Colonic mucosa (tissue), 4 donors: ENCODE measurements around the gene VWA1. TPM values are rescaled to one million over a fixed set of nuclear protein-coding genes. Genes with fewer than 3 reads are reported as not detected.
"Not testable (repeated sequence)": the region's sequence is repeated elsewhere in the genome, so short reads cannot be mapped to it uniquely, and the experiment has no call there.

Experiments
- DNase-seq: peaks from one replicate; pipeline ENCODE4 v3.0.0-alpha.2; 2020
- H3K27ac ChIP-seq: fragments of 200-600 bp; one replicate; pipeline ENCODE4 v1.8.0; 2021
- H3K27me3 ChIP-seq: fragments of 200-600 bp; one replicate; pipeline ENCODE4 v1.8.0; 2021
- H3K36me3 ChIP-seq: fragments of 200-600 bp; one replicate; pipeline ENCODE4 v1.8.0; 2021
- H3K4me1 ChIP-seq: fragments of 200-600 bp; one replicate; pipeline ENCODE4 v1.8.0; 2021; ENCODE audit warnings: mild to moderate bottlenecking
- H3K4me3 ChIP-seq: fragments of 200-600 bp; one replicate; pipeline ENCODE4 v1.8.0; 2021
- H3K9ac ChIP-seq, 2 donors: one replicate each; pipeline ENCODE4 v1.7.0; 2013; ENCODE audit warnings: control low read depth in 2 of 2, low read depth in 2 of 2, low read length in 2 of 2
- H3K9me3 ChIP-seq: fragments of 200-600 bp; one replicate; pipeline ENCODE4 v1.8.0; 2021
- intact Hi-C: fragments of 100-400 bp; cut with DNase I; formaldehyde crosslinking; loops from one replicate; pipeline ENCODE4 v1.14.1; 2022
- total RNA-seq, 2 donors: library from RNA; stranded (reverse); fragmentation: NEBNext Ultra II Directional in 1 of 2; extraction: Animal tissue kit (Norgen Biotek cat#: 25700) in 1 of 2; gene quantifications; one replicate each; pipeline ENCODE4 v1.2.1, GENCODE V29; 2021
- TF ChIP-seq, protein P1 (sequence below): fragments of 200-600 bp; IDR thresholded peaks from one replicate; pipeline ENCODE4 v1.8.0; 2022; ENCODE audit warnings: antibody characterized with exemption, mild to moderate bottlenecking
- donor health status: healthy.
- donor health status: DM: no; HTN: no; CAD: no.
- donor health status: DM: no; HTN: no; CAD: no.

Gene VWA1
- total RNA-seq, 2 donors from 2014 or later, result 43.5 to 74.0 TPM

DNA sequence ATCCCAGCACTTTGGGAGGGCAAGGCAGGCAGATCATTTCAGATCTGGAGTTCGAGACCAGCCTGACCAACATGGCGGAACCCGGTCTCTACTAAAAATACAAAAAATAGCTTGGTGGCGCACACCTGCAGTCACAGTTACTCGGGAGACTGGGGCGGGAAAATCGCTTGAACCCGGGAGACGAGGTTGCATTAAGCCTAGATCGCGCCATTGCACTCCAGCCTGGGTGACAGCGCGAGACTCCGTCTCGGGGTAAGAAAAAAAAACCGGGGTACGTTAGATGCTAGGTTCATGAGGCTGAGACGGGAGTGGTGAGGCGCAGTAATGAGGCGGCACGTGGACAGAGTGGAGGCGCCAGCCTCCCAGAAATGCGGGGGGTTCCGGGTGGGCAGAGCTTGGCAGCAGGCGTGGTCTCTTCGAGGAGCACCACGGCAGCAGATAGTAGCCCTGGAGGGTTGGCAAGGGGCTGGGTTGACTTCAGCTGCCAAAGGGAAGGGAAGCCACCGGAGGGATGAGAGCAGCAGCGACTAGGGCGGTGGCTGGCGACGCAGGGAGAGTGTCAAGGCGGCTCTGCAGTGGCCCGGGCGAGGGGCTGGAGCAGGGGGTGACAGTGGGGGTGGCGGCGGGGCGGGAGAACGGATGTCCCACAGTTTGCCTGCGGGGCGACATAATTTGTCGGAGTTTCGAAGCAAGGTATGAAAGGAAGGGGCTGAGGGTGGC, 29.2 kb upstream of the VWA1 start:
- peak overlapping the region; percentile 91 for H3K4me3 ChIP-seq
- no peaks in the 10 kb centered on the region for H3K27me3 ChIP-seq
- intact Hi-C loops, result no loop called here
- peak overlapping the region; percentile 70 to 84 for H3K9ac ChIP-seq
- no peaks in the 10 kb centered on the region for H3K9me3 ChIP-seq
- H3K36me3 ChIP-seq, result peaks cover 1% of the 10 kb centered on the region
- DNase-seq, result no peak
- H3K27ac ChIP-seq, result peak overlapping the region; percentile 78
- TF ChIP-seq, protein P1, sequence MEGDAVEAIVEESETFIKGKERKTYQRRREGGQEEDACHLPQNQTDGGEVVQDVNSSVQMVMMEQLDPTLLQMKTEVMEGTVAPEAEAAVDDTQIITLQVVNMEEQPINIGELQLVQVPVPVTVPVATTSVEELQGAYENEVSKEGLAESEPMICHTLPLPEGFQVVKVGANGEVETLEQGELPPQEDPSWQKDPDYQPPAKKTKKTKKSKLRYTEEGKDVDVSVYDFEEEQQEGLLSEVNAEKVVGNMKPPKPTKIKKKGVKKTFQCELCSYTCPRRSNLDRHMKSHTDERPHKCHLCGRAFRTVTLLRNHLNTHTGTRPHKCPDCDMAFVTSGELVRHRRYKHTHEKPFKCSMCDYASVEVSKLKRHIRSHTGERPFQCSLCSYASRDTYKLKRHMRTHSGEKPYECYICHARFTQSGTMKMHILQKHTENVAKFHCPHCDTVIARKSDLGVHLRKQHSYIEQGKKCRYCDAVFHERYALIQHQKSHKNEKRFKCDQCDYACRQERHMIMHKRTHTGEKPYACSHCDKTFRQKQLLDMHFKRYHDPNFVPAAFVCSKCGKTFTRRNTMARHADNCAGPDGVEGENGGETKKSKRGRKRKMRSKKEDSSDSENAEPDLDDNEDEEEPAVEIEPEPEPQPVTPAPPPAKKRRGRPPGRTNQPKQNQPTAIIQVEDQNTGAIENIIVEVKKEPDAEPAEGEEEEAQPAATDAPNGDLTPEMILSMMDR, result no peak
- peaks cover 11% of the 10 kb centered on the region for H3K4me1 ChIP-seq

DNA sequence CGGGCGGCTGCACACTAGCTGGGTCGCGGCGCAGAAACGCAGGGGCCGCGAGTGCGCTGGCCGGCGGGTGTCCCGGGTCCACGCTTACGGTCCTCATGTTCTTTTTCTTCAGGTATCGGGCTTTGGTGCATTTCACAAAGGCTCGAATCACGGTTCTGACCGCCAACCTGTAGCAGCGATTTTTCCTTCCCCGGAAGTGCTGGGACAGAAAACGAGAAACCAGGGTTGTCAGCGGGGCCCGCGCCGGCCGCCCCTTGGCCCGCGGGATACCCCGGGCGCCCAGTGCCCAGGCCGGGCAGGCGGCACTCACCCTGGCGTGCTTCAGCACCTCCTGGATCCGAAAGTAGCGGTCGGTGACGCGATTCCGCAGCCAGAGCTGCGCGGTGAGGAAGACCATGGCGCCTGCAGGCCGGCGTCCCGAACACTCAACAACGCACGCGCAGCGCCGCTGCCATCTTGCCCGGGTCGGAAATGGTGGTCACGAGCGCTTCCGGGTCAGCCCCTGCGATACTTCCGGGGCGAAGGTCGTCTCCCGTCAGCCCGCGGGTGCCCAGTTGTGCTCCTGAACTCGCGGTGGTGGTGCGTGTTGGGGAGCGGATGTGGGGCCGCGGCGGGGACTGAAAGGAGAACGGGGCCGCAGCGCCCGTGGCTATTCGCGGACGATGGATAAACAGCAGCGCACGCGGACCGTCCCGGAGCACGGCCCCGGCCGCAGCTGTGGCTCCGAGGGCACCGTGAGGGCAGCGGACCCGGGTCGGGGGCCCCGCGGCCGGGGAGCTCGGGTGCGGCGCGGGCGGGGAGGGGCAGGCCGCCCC, 28.5 kb upstream of the VWA1 start, which contains the start of gene MRPL20:
TSS of gene MRPL20 (minus strand) at position 473 of the 815 bp plus-strand sequence. CDS start at position 397, 76 bp downstream.
- TF ChIP-seq, protein P1, result no peak
- Histone ChIP-seq H3K4me1 (peaks cover 11% of the 10 kb centered on the region), H3K4me3 (peak within 1 kb of the TSS; percentile 91), H3K27ac (peak within 1 kb of the TSS; percentile 78), H3K27me3 (no peaks in the 10 kb centered on the region), H3K9me3 (no peaks in the 10 kb centered on the region), H3K9ac (peak within 1 kb of the TSS; percentile 84 to 96), H3K36me3 (no peaks in the 10 kb centered on the region)
- intact Hi-C loops, result no loop called here
- peak; percentile 96 for DNase-seq

- peak overlapping the region; percentile 91 for H3K4me3 ChIP-seq
- peaks cover 11% of the 10 kb centered on the region for H3K4me1 ChIP-seq
- DNase-seq, result no peak
- H3K36me3 ChIP-seq, result no peaks in the 10 kb centered on the region
- peak overlapping the region; percentile 78 for H3K27ac ChIP-seq
- intact Hi-C loops, result no loop called here
- no peaks in the 10 kb centered on the region for H3K9me3 ChIP-seq
- H3K9ac ChIP-seq, result peak overlapping the region; percentile 84 to 96
- H3K27me3 ChIP-seq, result no peaks in the 10 kb centered on the region
- TF ChIP-seq, protein P1, result no peak
These were observed 27.7 kb upstream of the VWA1 start for GRCh38 chr1:1407636-1408318.

DNA sequence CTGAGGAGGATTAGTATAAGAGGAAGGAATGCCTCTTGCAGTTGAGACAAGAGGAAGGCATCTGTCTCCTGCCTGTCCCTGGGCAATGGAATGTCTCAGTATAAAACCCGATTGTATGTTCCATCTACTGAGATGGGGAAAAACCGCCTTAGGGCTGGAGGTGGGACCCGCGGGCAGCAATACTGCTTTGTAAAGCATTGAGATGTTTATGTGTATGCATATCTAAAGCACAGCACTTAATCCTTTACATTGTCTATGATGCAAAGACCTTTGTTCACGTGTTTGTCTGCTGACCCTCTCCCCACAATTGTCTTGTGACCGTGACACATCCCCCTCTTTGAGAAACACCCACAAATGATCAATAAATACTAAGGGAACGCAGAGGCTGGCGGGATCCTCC, 25.3 kb upstream of the VWA1 start:
- DNase-seq, H3K9ac ChIP-seq, H3K9me3 ChIP-seq, H3K27ac ChIP-seq, H3K27me3 ChIP-seq, H3K4me3 ChIP-seq, intact Hi-C loops, H3K36me3 ChIP-seq: not testable (repeated sequence)
- H3K4me1 ChIP-seq, result peaks cover 11% of the 10 kb centered on the region

- H3K4me3 ChIP-seq, result no peak overlapping the region
- H3K27ac ChIP-seq, result no peak overlapping the region
- DNase-seq, result no peak
- H3K27me3 ChIP-seq, result no peaks in the 10 kb centered on the region
- TF ChIP-seq, protein P1, result no peak
- H3K9ac ChIP-seq, result no peak overlapping the region
- no peaks in the 10 kb centered on the region for H3K36me3 ChIP-seq
- H3K4me1 ChIP-seq, result peaks cover 5% of the 10 kb centered on the region
- no peaks in the 10 kb centered on the region for H3K9me3 ChIP-seq
- intact Hi-C loops, result no loop called here
These were observed 23.9 kb upstream of the VWA1 start for GRCh38 chr1:1411626-1412025.

DNA sequence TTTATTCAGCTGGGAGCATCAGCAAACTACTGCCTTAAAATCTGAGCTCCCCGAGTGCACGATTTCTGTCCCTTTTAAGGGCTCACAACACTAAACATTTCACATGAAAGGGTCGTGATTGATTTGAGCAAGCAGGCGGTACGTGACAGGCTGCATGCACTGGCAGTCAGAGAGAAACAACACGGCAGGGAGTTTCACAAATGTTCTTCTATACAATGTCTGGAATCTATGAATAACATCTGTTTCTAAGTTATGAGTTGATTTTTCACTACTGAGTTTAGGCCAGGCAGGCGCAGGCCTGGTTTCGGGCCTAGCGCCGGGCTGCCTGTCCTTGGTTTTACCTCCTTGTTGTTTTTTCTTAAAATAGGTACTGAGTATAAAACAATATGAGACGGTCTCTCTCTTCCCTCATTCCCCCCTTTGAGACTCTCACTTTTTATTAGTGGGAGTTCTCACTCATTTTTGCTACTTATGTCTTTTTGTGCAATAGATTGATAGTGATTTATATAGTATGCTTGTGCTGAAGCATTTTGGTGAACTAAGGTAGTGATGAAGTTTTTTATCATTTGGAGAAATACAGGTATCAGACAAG, 23.1 kb upstream of the VWA1 start:
- H3K27me3 ChIP-seq, H3K9me3 ChIP-seq, H3K4me3 ChIP-seq, H3K4me1 ChIP-seq, H3K36me3 ChIP-seq, H3K9ac ChIP-seq, DNase-seq, intact Hi-C loops, H3K27ac ChIP-seq: not testable (repeated sequence)
